Measurements from ENCODE around the gene ZNF232.
"Not testable (repeated sequence)": the region's sequence is repeated elsewhere in the genome, so short reads cannot be mapped to it uniquely, and the experiment has no call there.

Gene ZNF232

GRCh38 chr17:5111402-5112204, at the start of gene ZNF232:
Gene ZNF232, minus strand, starts transcription at chr17:5111878. Its CDS starts 56 bp downstream, at chr17:5111822.
- DNase-seq (ENCODE audit: low spot score): peak; percentile 80

GRCh38 chr17:5160702-5161101, 49.0 kb upstream of the ZNF232 start:
- not testable (repeated sequence) for DNase-seq (ENCODE audit: low spot score)

DNA sequence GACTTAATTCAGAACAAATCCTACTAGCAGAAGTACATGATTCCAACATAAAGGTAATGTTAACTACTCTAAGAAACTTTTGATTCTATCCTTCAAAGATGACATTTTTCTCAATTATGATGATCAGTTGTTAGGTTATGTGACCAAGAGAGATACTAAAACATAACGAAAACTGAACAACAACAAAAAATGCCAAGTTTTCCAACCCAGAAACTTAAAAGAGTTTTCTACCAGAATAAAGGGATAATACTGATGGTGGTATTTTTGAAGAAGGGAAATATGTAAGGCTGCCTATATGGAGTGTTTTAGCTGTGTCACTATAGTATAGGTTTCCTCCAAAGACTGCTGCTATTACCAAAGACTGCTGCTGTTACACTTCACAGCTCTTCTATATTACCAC, 34.4 kb upstream of the ZNF232 start:
- DNase-seq (ENCODE audit: low spot score): not testable (repeated sequence)

DNA sequence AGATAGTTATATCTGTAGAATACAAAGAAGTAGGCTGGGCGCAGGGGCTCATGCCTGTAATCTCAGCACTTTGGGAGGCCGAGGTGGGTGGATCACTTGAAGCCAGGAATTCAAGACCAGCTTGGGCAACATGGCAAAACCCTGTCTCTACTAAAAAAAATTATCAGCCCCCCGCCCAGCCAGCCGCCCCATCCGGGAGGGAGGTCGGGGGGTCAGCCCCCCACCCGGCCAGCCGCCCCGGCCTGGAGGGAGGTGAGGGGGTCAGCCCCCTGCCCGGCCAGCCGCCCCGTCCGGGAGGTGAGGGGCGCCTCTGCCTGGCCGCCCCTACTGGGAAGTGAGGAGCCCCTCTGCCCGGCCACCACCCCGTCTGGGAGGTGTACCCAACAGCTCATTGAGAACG, 31.2 kb upstream of the ZNF232 start:
- not testable (repeated sequence) for DNase-seq (ENCODE audit: low spot score)

- DNase-seq (ENCODE audit: low spot score): no peak
These were observed 27.7 kb upstream of the ZNF232 start for GRCh38 chr17:5139458-5139732.

- no peak for DNase-seq (ENCODE audit: low spot score)
These were observed 27.2 kb upstream of the ZNF232 start for GRCh38 chr17:5138616-5139457.

DNA sequence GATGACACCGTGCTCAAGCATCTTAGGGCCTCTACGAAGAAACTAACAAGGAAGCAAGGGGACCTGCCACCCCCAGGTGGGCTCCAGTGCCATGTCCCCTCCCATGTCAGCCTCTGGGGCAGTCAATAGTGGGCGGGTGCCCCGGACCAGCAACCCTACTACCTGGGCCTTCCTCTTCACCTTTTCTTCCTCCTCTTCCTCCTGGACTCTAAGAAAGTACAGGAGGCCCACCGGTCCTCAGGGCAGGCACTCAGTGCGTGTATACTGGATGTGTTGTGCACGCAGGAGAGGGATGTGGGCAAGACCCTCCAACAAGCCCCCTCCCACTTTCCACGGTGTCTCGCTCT, 26.5 kb upstream of the ZNF232 start:
- DNase-seq (ENCODE audit: low spot score): not testable (repeated sequence)

GRCh38 chr17:5137511-5138197, 26.0 kb upstream of the ZNF232 start:
- DNase-seq (ENCODE audit: low spot score): not testable (repeated sequence)

- DNase-seq (ENCODE audit: low spot score): not testable (repeated sequence)
These were observed 25.1 kb upstream of the ZNF232 start for GRCh38 chr17:5136580-5137412.

DNA sequence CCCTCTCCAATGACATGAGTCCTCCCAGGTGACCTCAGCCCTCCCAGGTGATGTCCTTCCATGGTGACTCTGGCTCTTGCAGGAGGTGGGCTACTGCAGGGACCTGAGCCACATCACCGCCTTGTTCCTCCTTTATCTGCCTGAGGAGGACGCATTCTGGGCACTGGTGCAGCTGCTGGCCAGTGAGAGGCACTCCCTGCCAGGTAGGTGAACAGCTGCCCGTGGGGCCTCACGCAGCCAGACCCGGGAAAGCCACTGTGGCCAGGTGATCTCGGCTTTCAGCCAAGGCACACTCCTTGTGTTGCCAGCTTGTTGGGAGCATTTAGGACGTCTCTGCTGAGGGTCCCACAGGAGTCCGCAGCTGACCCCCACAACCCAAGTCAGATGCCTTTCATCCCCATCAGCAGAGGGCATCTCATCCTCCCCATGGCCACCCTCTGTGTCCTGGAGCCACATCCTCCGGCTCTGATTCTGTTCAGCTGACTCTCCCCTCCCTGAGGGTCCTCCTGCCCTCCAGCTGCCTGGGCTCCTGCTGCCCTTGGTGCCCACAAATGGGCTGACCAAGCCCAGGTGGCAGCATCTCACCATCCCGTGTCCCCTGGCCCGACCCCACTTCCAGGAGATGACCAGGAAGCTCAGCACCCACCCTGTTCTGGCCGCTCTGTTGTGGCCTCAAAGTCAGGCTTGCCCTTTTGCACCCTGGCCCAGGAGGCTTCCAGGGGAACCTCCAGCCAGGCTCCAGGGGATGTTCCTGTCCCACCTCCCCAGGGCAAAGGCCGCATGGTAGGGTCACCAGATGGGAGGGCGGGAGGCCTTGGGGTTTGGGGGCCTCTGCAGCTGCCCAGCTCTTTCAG, 24.3 kb upstream of the ZNF232 start:
- DNase-seq (ENCODE audit: low spot score): no peak

DNA sequence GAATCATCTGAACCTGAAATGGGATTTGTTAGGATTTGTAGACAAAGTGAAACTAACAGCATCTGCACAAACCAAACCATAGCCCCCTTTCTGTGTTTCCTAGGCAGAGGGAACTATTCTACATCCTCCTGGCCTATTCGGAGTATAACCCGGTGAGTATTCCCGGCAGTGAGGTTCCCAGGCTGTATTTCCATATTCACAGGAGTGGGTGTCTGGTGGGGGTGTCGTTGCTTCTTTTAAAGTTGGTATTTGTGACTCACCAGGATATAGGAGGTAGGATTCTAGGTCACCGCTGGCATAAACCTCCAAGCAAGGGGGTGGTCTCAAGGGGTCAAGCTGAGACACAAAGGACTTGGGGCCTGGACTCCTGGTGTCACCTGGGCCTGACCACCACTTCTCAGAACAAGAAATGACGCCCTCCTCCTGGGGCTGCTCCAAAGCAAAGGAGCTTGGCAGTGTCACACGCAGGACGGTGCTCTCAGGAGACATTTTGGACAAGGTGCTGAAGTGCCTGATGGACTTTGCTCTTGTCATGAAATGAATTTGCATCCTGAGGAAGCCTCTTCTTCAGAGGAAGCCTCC, 23.5 kb upstream of the ZNF232 start:
- not testable (repeated sequence) for DNase-seq (ENCODE audit: low spot score)

GRCh38 chr17:5134571-5134970, 22.9 kb upstream of the ZNF232 start:
- not testable (repeated sequence) for DNase-seq (ENCODE audit: low spot score)

- DNase-seq (ENCODE audit: low spot score): not testable (repeated sequence)
These were observed 22.3 kb upstream of the ZNF232 start for GRCh38 chr17:5133961-5134360.

- no peak for DNase-seq (ENCODE audit: low spot score)
These were observed 21.6 kb upstream of the ZNF232 start for GRCh38 chr17:5133311-5133710.

DNA sequence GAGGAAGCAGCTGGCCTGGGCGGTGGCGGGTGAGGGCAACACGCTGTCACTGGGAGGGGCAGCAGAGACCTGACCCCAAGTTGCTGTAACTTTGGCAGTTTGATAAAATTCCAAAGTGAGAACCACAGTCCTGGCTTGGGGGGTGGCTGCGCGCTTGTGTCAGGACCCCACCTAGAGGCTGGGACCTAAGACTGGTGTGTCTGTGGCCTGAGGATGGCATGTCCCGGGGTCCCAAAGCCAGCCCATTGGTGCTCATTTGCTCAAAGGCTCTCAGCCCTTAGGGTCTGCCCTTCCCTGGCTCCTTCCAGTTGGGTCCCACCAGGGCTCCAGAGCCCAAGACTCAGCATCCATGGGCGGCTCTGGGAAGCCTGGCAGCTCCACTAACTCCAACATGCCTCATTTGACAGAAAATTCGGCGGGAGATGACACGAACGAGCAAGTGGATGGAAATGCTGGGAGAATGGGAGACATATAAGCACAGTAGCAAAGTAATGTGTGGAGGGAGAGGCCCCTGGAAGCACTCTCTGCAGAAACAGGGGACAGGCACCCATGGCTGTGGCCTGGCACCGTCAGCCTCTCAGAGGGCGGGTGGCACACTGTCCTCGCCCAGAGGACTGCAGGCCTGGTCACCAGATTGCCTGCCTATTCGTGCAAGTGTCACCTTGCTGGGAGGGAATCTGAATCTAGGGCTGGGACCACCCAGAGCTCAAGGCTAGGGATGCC, 21.0 kb upstream of the ZNF232 start:
- DNase-seq (ENCODE audit: low spot score): not testable (repeated sequence)

DNA sequence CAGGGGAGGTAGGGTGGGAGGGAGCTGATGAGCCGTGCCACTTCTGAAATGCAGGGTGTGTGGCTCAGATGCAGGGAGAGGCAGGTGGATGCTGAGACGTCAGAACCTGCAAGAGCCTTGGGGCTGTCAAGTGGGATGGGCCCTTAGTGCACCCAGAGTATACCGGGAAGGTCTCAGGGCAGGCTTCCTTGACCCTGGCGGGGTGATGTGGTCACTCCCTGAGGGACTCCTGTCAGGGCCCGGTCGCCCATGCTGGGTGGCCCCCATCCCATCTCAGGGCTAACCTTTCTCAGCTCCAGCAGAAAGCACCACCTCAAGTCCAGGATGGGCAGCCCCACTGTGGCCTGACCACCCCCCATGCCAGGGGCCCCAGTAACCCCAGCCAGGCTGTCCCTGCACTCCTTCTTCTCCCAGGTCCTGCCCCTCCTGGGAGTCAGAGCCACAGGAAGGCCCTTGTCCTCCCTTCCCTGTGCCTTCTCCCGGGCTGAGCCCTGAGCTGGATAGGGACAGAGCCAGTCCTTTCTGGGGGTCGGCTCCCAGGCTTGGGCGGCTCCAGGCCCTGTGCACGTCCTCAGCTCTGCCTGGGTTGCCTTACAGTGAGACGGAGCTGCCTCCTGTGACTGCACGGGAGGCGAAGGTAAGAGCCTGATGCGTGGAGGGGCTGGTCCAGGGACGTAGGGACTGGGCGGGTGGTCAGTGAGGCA, 20.3 kb upstream of the ZNF232 start:
- not testable (repeated sequence) for DNase-seq (ENCODE audit: low spot score)

DNA sequence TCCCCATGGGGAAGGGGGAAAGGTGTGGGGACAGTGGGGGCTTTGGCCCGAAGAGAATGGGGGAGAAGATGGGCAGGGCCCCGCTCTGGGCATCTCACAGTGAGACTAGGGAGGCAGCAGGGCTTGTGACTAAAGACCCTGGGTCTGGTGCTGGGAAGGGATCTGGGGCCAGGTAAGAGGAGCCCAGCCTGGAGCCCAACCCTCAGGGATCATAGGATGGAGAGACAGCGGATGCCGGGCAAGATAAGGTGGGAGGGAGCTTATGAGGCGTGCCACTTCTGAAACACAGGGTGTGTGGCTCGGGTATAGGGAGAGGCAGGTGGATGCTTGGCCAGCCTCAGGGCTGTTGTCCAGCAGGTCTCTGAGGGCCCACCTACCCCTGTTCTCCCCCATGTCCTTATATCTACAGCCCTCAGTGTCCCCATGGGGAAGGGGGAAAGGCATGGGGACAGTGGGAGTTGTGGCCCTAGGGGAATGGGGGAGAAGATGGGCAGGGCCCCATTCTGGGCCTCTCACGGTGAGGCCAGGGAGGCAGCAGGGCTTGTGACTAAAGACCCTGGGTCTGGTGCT, 19.6 kb upstream of the ZNF232 start:
- DNase-seq (ENCODE audit: low spot score): no peak

DNA sequence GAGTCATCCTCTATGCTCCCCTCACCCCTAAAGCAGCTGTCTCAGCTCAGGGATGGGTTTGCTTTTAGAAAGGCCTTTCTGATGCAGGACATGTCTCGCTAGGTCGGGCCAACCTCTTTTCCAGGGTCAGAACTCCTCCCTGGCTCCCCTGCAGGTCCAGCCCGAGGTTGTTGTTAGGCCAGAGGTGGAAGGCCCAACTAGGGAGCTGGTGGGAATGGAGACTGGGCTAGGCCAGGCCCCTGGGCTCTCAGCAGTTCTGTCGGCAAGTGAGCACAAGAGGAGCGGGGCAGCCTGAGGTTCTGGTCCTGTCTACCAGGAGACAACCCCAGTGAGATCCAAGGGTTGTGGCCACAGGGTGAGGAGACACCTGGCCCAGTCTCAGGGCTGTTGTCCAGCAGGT, 19.0 kb upstream of the ZNF232 start:
- not testable (repeated sequence) for DNase-seq (ENCODE audit: low spot score)

GRCh38 chr17:5130261-5130660, 18.6 kb upstream of the ZNF232 start:
- DNase-seq (ENCODE audit: low spot score): not testable (repeated sequence)
